Measurements from ENCODE around the gene TUBB1.

Gene TUBB1

DNA sequence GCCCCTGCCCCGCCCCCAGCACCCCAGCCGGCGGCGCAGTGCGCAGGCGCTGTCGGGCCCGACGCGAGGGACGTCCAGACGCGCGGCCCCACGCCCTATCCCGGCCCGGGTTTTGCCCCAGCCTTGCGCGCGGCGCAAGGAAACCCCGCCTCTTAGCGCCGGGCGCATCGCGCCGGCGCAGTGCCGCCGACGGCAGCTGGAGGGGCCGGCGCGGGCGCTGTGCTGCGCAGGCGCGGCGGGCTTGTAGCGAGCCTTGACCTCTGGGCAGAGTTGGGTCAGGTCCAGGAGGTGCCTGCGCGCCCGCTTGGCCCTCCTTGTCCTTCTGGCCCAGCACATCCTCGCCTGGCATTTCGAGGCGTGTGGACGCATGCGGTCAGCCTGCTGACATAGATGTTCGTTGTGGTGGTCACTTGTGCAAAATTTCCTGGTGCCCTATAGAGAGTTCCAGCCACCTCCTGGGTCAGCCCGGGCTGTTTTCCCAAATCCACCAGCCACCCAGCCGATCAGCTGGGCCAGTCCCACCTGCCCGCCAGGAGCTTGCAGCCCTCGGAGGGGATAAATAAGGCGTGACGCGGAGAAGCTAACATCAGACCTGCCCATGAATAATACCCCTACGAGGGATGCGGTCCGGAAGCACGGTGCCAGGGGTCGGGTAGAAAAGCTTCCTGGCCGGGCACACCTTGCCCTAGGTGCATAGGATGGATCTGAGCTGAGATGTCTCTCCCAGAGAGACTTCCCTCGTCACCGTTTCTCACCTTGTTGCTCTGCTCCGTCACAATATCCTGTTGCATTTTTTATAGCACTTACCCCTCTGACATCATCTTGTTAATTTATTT is 23.8 kb downstream of the TUBB1 start:
- DNase-seq (ENCODE audit: low read depth): peak; percentile 85

DNA sequence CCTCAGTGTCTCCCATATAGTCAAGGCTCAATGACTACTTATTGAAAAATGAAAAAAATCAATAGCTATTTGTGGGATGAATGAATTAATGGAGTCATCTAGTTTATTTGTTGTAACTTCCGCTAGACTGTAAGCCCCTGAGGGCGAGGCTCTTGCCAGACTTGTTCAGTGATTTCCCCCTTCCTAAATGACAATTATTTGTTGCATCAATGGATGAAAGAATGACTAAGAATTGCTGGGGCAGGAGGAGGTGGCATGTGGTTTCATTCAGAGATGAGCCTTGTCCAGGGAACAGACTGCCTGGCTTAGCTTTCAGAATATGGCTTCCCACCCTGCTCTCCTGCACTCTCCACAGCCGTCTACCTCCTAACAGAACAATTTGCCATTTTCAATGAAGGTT is 24.5 kb downstream of the TUBB1 start:
- no peak for DNase-seq (ENCODE audit: low read depth)

DNA sequence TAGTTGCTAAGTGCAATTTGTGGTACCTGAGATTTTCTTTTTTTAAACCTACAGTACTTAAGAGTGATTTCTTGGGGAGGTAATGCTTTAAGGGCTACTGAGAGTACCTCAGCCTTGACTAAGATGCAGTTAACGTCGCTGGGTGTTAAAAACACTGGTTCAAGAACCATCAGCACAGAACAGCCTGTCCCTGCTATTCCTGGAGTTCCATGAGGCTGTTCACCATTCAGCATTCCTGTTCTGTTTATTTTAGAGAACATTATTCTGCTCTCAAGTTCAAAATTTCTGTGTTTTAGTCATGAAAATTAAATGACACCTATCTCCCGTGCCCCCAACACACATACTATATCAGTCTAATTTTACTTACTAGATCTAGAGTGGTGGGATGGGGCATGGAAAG is 25.1 kb downstream of the TUBB1 start:
- no peak for DNase-seq (ENCODE audit: low read depth)

DNA sequence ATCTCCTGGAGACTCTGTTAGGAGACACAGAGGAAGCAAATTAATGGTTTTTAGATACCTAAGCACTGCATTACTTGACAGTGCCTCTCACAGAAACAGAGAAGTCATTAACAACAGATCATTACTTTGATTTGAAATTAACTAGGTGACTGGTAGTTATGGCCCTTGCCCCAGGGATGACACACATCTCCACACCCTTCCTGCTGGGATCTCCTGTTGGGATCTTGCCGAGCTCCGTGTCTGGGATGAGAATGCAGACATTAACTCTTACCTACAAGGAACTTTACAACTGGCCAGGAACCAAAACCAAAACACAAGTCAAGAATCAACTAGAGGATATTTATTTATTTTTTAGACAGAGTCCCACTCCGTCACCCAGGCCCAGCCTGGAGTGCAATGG is 25.6 kb downstream of the TUBB1 start:
- no peak for DNase-seq (ENCODE audit: low read depth)

DNA sequence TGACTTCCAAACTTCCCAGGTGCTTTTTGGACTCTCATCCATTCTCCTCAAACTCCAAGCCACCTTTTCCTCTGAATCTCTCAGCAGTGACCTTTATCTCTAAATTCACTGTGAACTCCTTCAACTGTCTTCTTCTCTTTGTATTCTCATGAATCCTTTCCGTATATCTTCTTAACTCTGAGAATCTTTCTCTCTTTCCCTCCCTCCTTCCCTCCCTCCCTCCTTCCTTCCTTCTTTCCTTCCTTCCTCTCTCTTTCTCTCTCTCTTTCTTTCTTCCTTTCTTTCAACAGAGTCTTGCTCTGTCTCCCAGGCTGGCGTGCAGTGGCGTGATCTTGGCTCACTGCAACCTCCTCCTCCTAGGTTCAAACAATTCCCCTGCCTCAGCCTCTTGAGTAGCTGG is 27.6 kb downstream of the TUBB1 start:
- no peak for DNase-seq (ENCODE audit: low read depth)

DNA sequence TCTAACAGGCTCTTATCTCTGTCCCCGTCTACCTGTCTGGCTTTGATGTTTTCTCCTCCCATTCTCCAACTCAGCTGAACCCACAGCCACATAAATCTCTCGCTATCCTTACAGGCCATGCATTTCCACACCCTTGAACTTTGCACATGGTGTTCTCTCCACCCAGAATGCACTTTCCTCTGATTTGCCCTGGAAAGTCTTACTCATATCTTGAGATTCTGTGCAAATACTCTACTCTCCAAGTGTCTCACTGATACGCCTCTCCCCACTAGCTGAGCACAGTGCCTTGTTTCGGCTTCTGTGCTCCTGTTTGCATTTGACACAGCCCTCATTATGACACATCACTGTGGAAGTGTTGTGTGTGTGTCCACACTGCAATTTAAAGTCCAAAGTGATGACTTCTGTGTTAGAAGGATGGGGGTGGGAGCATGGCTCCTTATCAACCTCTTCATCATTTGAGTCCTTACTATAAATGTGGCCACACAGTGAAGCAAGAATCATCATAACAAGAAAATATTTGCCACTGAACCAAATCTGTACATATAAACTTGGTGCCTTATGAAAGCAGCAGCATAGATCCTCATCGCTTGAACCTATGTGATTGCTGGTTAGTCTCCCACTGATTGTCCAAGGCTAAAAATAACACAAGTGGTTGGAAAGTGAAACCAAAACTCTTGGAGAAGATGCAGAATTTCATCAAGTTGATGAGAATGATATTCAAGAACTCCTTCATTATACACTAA is 28.9 kb downstream of the TUBB1 start:
- DNase-seq (ENCODE audit: low read depth): no peak

DNA sequence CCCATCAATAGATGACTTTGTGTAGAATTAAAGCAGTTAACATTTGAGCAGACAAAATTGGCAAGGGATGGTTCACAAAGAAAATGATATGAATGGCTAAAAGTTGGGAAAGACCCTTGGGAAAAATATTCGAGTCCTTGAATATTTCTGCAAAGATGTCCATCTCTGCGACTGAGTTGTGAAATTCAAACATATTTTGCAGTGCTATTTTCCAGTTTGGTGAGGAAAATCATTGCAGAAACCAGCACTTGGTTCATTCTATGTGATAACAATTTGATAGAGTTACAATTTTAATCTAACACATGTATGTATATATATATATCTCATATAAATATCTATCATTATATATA is 29.4 kb downstream of the TUBB1 start:
- no peak for DNase-seq (ENCODE audit: low read depth)

DNA sequence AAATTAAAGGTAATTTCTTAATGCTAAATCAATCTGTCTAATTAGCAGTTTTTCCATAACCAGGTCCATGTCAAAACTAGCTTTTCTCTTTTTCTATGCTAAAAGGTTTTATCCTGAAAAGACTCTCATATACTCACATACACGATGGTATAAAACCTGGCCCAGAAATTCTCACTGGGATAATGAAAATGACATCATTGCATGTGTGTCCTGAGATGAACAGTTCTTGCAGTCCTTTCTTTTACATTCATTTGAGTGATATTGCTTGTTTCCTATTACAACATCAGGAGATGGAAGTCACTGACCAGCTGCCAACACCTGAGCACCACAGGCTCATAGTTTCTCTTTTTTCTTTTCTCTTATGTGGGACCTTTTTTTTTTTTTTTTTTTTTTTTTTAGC is 31.2 kb downstream of the TUBB1 start:
- no peak for DNase-seq (ENCODE audit: low read depth)

DNA sequence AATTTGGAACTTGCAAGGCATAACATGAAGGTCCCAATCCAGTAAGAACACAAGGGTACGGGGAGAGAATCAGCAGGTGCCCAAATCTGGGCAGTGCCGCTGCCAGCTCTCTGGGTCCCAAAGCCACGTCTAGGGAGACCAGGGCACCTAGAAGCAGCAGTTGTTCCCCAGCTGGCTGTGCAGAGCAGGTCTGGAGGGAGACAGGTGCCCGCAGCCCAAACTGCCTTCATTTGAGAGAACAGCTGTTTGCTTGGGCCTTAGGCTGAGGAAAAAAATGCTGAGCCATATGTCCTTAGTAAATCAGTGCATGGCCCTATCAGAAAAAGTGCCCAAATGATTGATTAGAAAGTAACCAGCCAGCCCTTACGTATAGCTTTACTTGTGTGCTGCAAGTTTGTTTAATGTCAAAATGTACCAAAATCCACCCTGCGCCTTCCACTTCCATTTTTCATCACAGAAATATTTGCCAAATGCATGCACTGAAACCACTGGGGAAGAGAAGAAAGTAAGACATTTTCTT is 32.5 kb downstream of the TUBB1 start:
- no peak for DNase-seq (ENCODE audit: low read depth)

DNA sequence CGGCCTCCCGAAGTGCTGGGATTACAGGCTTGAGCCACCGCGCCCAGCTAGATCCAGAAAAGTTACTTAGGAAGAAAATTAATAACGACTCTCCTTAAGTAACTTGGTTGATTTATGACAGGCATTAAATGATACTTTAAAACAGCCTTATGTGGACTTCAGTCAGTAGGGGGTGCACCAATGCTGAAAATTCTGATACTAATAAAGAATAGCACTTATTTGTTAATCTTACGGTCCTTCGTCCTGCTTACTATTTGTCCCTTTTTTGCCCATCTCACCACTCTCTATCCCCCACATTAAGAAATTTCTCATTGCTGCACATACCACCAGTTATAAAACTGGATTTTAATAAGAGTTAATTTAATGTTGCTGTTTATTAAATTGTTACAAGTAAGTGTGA is 36.1 kb downstream of the TUBB1 start:
- DNase-seq (ENCODE audit: low read depth): no peak

DNA sequence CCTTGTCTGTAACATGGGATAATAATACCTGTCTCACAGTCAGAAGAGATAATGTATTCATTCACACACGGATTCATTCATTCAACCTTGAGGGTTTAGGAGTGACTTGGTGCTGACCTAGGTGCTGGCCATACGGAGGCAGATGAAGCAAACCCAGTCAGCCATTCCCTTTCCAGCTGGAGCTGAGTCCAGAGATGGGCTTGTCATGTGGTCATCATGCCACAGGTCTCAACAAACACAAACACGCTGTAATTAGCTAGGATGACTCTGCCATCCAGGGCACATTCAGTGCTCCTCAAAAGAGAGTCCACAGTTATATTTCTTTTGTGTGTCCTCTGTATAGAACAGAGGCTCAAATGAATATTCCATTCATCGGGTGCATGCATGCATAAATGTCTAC is 42.9 kb downstream of the TUBB1 start:
- DNase-seq (ENCODE audit: low read depth): no peak

DNA sequence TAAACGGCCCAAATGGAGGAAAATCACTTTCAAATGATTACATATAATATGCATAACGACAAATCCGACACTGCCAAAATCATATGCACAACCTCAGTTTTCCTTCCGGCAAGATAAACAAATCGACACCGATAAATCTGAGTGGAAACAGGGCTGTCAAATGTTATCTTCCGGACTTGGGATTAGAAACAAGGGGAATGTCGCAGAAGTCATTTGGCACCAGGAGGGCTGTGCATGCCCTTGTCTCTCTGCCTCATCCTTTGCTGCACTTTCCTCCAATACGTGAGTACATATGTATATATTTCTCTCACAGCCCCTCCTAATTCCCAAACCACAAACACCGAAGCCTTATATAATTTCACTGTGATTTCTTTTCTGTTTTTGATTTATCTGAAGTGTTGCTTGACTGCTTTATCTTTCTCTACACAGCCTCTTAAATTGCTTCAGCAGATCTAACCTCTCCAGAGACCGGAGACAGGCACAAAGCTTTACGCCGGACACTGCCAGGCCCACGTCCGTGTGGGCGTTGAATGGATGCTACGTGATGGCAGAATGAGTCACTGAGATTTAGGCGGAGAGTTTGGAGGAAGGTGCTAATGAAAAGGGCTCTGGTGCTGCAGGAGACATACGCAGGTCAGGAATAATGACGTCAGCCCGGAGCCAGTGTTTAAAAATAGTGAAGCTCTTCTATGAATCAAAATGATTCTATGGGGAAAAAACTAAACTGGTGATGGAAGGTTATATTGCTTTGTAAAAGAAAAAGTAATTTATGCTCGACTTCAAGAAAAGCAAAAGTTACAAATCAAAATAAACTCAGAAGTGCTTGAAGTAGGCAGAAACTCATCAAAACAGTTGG is 44.4 kb downstream of the TUBB1 start:
- no peak for DNase-seq (ENCODE audit: low read depth)

DNA sequence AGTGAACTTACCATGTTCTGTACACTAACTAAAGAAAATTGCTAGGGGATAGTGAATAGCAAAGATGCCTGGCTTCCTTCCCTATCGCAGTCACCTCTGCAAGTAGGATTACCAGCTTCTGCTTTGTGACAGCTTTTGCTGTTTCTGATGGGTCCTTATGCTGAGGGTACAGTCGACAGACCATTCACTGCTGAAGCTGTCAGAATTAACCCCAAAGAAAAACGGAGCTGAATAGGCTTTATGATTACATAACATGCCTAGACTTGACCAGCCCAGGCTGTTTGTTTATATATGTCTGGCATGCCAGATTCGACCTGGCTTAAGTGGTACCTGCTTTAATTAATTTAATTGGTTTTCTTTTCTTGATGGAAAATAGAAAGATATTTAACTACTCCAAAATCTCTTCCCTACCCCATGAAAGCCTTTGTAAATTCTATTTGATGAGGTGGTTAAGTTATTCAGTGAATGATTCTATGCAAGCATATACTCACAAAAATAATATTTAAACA is 45.0 kb downstream of the TUBB1 start:
- DNase-seq (ENCODE audit: low read depth): no peak

DNA sequence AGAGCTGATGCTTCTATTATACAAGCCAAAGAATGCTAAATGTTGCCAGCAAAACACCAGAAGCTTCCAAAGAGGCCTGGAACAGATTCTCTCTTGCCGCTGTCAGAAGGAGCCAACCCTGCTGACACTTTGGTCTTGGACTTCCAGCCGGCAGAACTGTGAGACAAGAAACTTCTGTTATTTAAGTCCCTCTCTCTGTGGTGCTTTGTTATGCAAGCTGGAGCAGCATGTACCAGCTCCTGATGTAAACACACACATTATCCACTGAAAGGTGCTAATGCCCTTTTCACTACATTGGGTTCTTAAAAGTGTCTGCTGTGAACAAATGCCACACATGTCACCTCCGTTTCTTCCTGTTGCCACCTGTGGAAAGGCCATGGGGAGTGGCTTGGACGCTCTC is 49.3 kb downstream of the TUBB1 start:
- no peak for DNase-seq (ENCODE audit: low read depth)

DNA sequence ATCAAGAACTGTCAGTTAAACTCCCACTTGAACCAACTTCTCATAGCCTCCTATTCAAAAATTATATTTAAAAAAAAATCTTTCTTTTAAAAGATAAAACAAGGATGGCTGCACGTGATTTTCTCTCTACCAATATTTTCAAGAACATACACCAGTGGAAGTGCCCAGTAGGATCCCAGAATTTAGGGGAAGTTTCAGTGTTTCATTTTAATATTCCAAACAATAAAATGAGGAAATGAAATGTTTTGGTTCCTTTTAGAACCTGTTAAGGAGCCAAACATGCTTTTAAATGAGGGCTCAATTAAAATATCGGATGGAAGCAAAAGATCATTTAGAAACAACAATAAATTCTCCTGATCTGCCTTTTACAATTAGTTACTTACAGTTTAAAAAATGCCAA is 49.8 kb downstream of the TUBB1 start:
- no peak for DNase-seq (ENCODE audit: low read depth)

DNA sequence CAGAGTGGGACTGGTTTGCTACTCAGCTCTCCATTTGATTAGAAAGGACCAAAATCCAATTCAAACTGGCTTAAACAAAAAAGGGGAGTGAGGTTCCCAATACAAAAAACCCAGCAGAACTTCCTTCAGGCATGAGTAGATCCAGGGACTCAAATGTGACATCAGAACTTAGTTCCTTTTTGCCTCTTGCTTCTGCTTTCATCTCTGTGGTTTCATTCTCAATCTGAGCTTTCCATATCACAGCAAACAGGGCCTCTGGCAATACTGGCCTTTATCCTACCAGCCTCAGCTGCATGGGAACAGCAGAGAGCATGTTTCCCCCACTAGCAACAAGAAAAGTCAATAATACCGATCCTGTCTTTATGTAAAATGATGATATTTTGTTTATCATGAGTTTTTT is 52.0 kb downstream of the TUBB1 start:
- no peak for DNase-seq (ENCODE audit: low read depth)

DNA sequence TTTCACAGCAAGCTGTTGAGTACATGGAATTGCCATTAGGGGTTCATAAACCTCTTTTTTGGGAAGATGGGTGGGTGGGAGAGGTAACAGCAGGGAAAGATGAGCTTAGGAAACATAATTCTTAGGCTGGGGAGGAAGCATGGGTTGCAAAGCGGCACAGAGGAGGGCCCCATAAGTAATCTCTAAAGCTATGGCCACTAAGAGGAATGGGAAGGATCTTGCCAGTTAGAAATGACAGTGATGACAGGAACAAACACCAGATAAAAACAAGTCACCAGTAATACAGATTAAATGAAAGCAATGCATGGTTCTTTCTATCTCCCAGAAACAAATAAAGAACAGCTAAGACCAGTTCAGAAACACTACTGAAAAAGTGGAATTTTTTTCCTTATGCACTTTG is 54.4 kb downstream of the TUBB1 start:
- no peak for DNase-seq (ENCODE audit: low read depth)

DNA sequence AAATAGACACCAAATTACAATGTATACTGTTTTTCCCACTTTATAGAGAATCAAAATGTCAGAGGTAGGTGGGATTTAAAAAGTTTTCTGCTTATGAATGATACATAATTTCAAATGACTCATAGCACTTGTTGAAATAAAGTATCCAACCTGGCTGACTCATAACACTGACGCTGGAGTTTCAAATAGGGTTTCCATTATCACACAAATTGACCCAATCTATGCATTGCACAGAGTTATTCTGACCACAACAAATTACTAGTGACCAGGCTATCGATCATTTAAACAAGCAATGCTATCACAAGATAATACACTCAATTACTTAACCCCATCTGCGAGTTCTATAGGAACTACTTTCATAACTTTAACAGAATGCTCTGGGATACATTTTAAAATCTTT is 55.2 kb downstream of the TUBB1 start:
- DNase-seq (ENCODE audit: low read depth): no peak

DNA sequence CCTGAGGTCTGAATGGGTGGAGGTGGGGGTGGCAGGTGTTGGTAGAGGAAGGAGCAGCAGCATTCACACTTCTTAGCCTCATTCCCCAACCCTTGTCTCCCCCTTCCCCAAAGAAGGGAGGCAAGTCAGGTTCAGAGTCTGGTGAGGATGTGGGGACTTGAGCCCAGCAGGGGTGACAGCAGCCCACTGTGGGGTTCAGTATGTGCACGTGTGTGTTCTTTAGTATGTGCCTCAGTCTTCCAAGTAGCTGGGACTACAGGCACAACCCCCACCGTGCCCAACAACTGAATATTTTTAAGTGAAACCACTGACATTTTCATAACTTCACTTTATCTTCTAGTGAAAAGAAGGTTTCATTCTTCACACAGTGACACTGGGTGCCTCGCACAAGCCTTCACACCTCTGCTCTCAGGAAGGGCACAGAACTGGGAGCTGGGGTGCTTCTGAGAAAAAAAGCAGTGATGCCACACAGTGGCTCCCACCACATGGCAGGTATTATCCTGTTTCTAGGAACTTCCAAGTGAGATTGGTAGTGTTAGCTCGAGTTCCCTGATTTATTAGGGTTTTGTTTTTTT is 56.8 kb downstream of the TUBB1 start:
- no peak for DNase-seq (ENCODE audit: low read depth)

Measured in stimulated activated CD8-positive, alpha-beta memory T cell treated with anti-CD3 and anti-CD28 coated beads, Interleukin-12 subunit alpha, Interleukin-12 subunit beta, amount 100 ng/mL, for 1 hour (primary cell).